Lung microvascular endothelial cell (primary cell): Measurements from ENCODE around the gene PLGLB1. TPM values are rescaled to one million over a fixed set of nuclear protein-coding genes. Genes with fewer than 3 reads are reported as not detected.
"Not testable (repeated sequence)": the region's sequence is repeated elsewhere in the genome, so short reads cannot be mapped to it uniquely, and the experiment has no call there.

Source experiments
- DNase-seq, 2 donors: peaks; one replicate each; pipeline versions ENCODE4 v3.0.0 to v3.0.0-alpha.2; 2010; ENCODE audit warnings: low read depth in 2 of 2
- total RNA-seq: library from RNA; depleted of rRNA; stranded (reverse); fragments of >200 nt; gene quantifications from 2 replicates; pipeline ENCODE4 v1.2.1, GENCODE V29; 2014

The PLGLB1 gene
- 0.22 and 1.4 TPM in 2 replicates for total RNA-seq

- DNase-seq: not testable (repeated sequence)
Measured at GRCh38 chr2:87021744-87022143, at the start of gene PLGLB1. TSS of gene PLGLB1 (minus strand) at chr2:87021844. CDS start at chr2:87021783, 61 bp downstream.

DNA sequence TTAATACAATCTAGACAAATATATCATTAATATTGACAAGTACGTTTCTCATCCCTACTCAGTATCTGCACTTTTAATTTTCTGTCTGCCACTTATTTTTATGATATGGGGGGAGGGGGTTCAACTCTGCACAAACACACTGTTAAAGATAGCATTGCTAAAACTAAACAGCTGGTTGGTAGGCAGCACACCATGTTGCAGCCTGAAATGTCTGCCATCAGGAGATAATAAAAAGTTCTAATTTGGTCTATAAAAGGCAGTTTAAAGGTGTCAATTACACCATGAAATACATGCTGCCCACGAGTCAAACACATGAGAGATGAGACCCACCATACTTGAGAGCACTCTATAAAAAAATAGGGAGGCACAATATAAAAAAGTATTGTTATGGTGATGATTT, 42.7 kb upstream of the PLGLB1 start:
- DNase-seq: not testable (repeated sequence)

DNA sequence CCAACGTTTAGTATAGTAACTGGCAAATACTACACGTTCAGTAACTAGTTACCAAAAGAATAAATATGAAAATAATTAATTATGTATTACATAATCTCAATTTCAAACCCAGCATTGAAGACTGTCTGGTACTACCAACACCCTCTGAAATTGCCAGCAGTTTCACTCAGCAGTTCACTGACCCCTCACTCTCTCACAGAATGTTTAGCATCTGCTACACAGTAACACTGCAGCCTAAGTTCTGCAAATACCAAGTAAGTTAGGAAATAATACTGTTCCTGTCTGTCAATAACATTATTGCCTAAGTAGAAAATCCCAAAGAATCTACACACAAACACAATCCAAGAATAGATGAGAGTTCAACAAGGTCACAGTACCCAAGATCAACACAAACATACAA, 41.8 kb upstream of the PLGLB1 start:
- not testable (repeated sequence) for DNase-seq

GRCh38 chr2:87061519-87061918, 39.9 kb upstream of the PLGLB1 start:
- not testable (repeated sequence) for DNase-seq

DNA sequence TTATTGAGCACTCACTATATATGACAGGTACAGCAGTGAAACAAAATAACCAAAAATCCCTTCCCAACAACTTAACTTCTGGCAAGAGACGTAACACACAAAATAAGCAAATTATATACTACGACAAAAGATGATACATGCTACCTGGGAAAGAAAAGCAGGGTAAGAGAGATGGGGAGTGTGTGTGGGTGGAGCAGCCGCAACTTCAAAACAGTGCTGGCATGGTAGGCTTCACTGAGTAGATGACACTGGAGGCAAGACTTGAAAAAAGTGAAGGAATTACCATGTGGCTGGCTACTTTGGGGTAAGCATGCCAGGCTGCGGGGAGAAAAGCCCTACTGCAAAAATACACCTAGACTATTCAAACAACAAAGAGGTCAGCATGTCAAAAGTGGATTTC, 36.0 kb upstream of the PLGLB1 start:
- not testable (repeated sequence) for DNase-seq

DNA sequence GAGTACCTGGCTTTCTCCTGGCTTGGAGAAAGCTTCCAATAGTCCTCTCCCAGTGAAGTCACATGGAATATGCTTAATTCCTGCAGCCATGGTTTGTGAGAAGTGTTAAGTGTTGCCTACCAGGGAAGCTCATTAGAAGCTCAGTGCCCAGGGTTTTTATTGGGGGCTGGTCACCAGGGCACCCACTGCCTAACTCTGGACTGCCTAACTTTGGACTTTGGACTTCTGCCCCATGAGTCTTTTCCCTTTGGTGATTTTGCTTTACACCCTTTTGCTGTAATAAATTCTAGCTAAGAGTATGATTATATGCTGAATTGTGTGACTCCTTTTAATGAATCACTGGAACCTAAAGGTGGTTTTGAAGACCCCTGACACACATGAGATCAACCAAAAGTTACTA, 35.2 kb upstream of the PLGLB1 start:
- DNase-seq: not testable (repeated sequence)

- DNase-seq: not testable (repeated sequence)
Measured at GRCh38 chr2:87056435-87056834, 34.8 kb upstream of the PLGLB1 start.

GRCh38 chr2:87054375-87054774, 32.7 kb upstream of the PLGLB1 start:
- not testable (repeated sequence) for DNase-seq

GRCh38 chr2:87041321-87041978, 19.8 kb upstream of the PLGLB1 start:
- not testable (repeated sequence) for DNase-seq

GRCh38 chr2:87028607-87029006, 7.0 kb upstream of the PLGLB1 start:
- not testable (repeated sequence) for DNase-seq

DNA sequence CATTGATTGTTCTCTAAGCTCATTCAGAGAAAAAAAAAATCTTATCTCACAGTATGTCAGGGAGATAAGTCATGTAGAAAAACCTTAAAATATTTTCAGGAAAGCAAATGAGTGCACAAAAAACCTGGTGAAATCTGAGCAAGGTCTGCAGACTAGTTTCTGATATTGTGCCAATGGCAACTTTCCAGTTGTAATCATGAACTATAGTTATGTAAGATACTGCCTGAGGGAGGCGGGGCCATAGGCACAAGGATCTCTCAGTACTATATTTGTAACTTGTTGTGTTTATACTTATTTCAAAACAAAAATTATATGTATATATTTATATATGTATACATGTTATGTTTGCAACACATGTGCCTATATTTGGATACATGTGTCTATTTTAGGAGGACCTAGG, 5.2 kb upstream of the PLGLB1 start:
- not testable (repeated sequence) for DNase-seq

- DNase-seq: not testable (repeated sequence)
Measured at GRCh38 chr2:87025927-87026326, 4.3 kb upstream of the PLGLB1 start.

DNA sequence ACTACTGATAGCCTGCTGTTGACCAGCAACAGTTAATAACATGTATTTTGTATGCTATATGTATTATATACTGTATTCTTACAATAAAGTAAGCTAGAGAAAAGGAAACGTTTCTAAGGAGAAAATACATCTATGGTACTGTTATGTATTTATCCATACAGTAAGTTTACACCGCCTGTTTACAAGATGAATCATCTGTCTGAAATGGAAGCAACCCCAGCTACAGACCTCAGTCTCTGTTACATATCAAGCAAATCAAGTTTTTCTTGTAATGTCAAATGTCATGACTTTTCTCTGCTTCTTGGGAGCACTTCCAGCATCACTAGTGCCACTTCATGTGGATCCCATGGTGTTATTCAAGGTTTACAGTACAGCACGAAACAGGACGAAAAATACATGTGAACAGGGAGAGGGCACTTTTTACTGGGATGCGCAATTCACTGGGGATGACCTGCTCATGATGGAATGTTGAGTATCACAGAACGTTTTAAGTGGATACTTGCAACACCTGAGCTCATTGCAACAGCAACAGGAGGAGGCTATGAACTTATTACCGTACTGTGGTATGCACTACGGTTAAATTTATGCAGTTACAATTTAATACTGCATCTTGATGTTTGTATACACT, 2.5 kb upstream of the PLGLB1 start:
- DNase-seq: not testable (repeated sequence)

DNA sequence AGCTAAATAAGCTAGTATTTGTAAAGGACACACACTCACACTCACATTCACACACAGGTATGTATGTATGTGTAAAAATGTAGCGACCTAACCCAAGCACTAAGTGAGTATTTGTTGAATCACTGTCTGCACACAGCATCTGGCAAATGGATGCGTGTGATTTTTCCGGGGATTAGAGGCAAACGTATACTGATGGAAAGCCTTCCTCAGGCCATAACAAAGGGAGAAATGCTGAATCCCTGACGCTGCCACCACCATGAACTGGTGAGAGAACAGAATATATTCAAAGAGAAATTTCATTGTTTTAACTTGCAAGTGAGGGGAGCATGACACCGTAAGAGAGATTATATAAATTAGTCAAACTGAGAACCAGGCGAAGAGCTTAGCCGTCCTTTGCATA, 601 bp downstream of the PLGLB1 start:
- DNase-seq: not testable (repeated sequence)

DNA sequence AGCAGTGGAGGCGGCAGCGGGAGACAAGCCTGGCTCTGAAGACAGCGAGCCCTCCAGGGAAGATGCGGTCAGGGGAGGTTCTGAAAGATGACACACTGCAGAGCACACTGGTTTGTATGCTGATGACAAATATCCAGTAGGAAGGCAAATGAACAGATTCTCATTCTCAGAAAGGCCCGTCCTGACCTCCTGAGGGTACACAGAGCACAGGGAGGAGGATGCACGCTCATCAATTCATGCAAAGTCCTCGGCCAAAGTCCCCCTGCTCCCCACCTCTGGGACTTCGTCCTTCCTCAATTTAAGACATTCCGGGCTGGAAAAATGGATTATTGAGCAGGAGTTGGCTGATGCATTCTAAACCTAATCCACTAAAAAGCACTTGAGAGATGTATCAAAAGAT, 2.6 kb downstream of the PLGLB1 start:
- not testable (repeated sequence) for DNase-seq

DNA sequence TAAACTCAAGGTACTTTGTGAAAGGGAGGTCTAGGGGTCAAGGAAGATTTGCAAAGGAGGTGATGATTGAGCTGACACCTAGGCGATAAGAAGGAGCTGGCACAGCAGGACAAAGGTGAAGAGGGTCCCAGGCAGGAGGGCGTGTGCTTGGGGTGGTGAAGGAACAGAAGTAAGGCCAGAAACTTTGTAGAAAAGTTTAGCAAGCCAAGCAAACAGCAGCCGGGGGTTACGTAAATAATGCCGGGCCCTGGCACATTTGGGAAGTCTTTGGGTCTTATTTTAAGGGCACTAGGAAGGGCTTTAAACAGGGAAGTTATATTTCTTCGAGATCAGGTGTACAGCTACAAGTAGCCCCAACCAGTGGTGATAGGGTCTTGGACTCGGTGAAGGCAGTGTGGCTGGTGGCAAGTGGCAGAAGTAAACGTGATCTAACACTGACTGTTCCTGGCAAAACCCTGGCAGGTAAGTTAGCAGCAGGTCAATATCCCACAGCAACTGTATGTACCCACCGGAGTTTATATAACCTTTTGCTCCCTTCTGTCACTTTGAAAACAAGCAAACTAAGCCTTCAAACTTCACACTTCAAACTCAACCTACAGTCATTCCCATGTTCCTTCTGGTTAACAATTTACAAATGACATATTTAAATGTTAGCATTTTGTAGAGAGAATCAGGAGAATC, 7.0 kb downstream of the PLGLB1 start:
- not testable (repeated sequence) for DNase-seq

GRCh38 chr2:87004398-87004797, 17.2 kb downstream of the PLGLB1 start:
- not testable (repeated sequence) for DNase-seq

Other genes starting within 250 kb of the PLGLB1 start
- gene CD8A, start 230.9 kb downstream of the PLGLB1 start, total RNA-seq: not detected in 2 replicates
- not detected in 2 replicates for gene CD8B, start 160.0 kb downstream of the PLGLB1 start, total RNA-seq
- gene RGPD1, start 79.7 kb downstream of the PLGLB1 start, total RNA-seq: under 0.01 and 2.2 TPM in 2 replicates